ENCODE measurements around the gene FAIM2. TPM values are rescaled to one million over a fixed set of nuclear protein-coding genes. Genes with fewer than 3 reads are reported as not detected.

Gene FAIM2
- total and polyA plus RNA-seq, 2 experiments from 2014 or later: 0.61 to 2.0 TPM

GRCh38 chr12:49952391-49953055 lies 48.8 kb upstream of the FAIM2 start:
- Histone ChIP-seq H3K9me2 (ENCODE audit: insufficient read depth) (no peaks in the 10 kb centered on the region), H3K4me3 (no peak overlapping the region), H3F3A (replicated peaks; ENCODE audit: low read depth) (no peaks in the 10 kb centered on the region), H3K4me1 (ENCODE audit: insufficient read depth) (peaks cover 22% of the 10 kb centered on the region; the same call in 1 of the 2 replicates), H4K20me1 (replicated peaks; ENCODE audit: insufficient read depth) (no peaks in the 10 kb centered on the region), H3K79me2 (replicated peaks; ENCODE audit: insufficient read depth) (no peaks in the 10 kb centered on the region), H3K36me3 (ENCODE audit: insufficient read depth) (no peaks in the 10 kb centered on the region), H2AFZ (no peak overlapping the region), H3K27me3 (ENCODE audit: insufficient read depth) (peaks cover 32% of the 10 kb centered on the region), H3K27ac (ENCODE audit: low read depth) (no peak overlapping the region), H3K4me2 (no peak overlapping the region)
- no peak overlapping the region for H3K27ac Mint-ChIP-seq
- DNase-seq (ENCODE audit: low spot score) (no peak), ATAC-seq (no peak)
- peaks cover 13% of the 10 kb centered on the region for H3K27me3 Mint-ChIP-seq (ENCODE audit: insufficient read depth, low read depth, poor library complexity)
- no peaks in the 10 kb centered on the region for H3K36me3 Mint-ChIP-seq (ENCODE audit: low read depth)
- no peaks in the 10 kb centered on the region for H3K9me3 Mint-ChIP-seq
- H3K4me1 Mint-ChIP-seq: peaks cover 13% of the 10 kb centered on the region
- TF ChIP-seq ZNF462 (CRISPR knock-in tag; IDR thresholded peaks at IDR 0.05) (no peak), POLR2AphosphoS5 (IDR thresholded peaks at IDR 0.05; ENCODE audit: low read depth) (no peak), CTCF (conservative IDR thresholded peaks at IDR 0.05; ENCODE audit: low read depth in 2 of 2) (no peak), ETS1 (IDR thresholded peaks at IDR 0.05) (no peak), REST (IDR thresholded peaks at IDR 0.05; ENCODE audit: unreplicated experiment) (no peak), EZH2phosphoT487 (IDR thresholded peaks at IDR 0.05; ENCODE audit: unreplicated experiment) (no peak), EZH2 (IDR thresholded peaks at IDR 0.05; ENCODE audit: low read depth, unreplicated experiment) (no peak), CREB1 (CRISPR knock-in tag; IDR thresholded peaks at IDR 0.05; ENCODE audit: low read depth) (no peak), ZNF331 (CRISPR knock-in tag; IDR thresholded peaks at IDR 0.05; ENCODE audit: low read depth) (no peak), STAT1 (IDR thresholded peaks at IDR 0.05; ENCODE audit: unreplicated experiment) (no peak), JUNB (IDR thresholded peaks at IDR 0.05; ENCODE audit: unreplicated experiment) (no peak), ZNF114 (CRISPR knock-in tag; IDR thresholded peaks at IDR 0.05) (no peak), NANOG (IDR thresholded peaks at IDR 0.05; ENCODE audit: borderline replicate concordance) (no peak)
- H3K4me3 Mint-ChIP-seq: no peak overlapping the region

All from GM23338 (cell line).